HL-60 (cell line): ENCODE data around the gene FOXC2.

Source experiments
- DNase-seq, 2 experiments: peaks; one replicate each; pipeline ENCODE4 v3.0.0-alpha.2; 2010 to 2020; ENCODE audit warnings: low read depth in 1 of 2, low spot score in 1 of 2
- H3K27ac ChIP-seq: fragments of 250-450 bp; sonication (Bioruptor Pico); replicated peaks from 2 replicates; pipeline ENCODE4 v1.5.1; 2020; ENCODE audit warnings: mild to moderate bottlenecking, moderate library complexity
- H3K27me3 ChIP-seq: fragments of 250-450 bp; sonication (Bioruptor Pico); 2 replicates; pipeline ENCODE4 v1.5.1; 2021; ENCODE audit warnings: mild to moderate bottlenecking, moderate library complexity; ENCODE audit not compliant: insufficient read depth, poor library complexity, severe bottlenecking
- H3K4me3 ChIP-seq: replicated peaks from 2 replicates; pipeline ENCODE4 v1.5.1; 2011; ENCODE audit warnings: mild to moderate bottlenecking, control low read depth, low read length; ENCODE audit not compliant: insufficient read depth
- CTCF ChIP-seq: IDR thresholded peaks from one replicate; pipeline ENCODE4 v1.5.1; 2011; ENCODE audit warnings: low read length, control low read depth, inconsistent platforms; ENCODE audit not compliant: insufficient read depth
- GABPA ChIP-seq: IDR thresholded peaks from 2 replicates; pipeline ENCODE4 v1.6.1; 2012; ENCODE audit warnings: low read depth
- POLR2AphosphoS5 ChIP-seq: IDR thresholded peaks from 2 replicates; pipeline ENCODE4 v1.6.1; 2012; ENCODE audit warnings: low read depth
- REST ChIP-seq: IDR thresholded peaks from 2 replicates; pipeline ENCODE4 v1.6.1; 2012; ENCODE audit warnings: low read depth; ENCODE audit not compliant: insufficient replicate concordance
- SPI1 ChIP-seq: IDR thresholded peaks from 2 replicates; pipeline ENCODE4 v1.6.1; 2012; ENCODE audit warnings: low read depth, mild to moderate bottlenecking, borderline replicate concordance

FOXC2 gene

GRCh38 chr16:86609115-86609514, 42.5 kb downstream of the FOXC2 start:
- Histone ChIP-seq H3K27me3 (no peaks in the 10 kb centered on the region), H3K4me3 (no peak overlapping the region), H3K27ac (no peak overlapping the region)
- no peak for DNase-seq
- no peak for TF ChIP-seq GABPA
- TF ChIP-seq CTCF, result no peak
- no peak for TF ChIP-seq SPI1
- no peak for TF ChIP-seq REST
- no peak for TF ChIP-seq POLR2AphosphoS5

GRCh38 chr16:86609661-86610060, 43.0 kb downstream of the FOXC2 start:
- no peak for DNase-seq
- no peak overlapping the region for H3K27ac ChIP-seq
- H3K27me3 ChIP-seq, result no peaks in the 10 kb centered on the region
- TF ChIP-seq SPI1, result no peak
- no peak for TF ChIP-seq REST
- no peak for TF ChIP-seq CTCF
- no peak for TF ChIP-seq GABPA
- no peak for TF ChIP-seq POLR2AphosphoS5
- no peak overlapping the region for H3K4me3 ChIP-seq

- TF ChIP-seq SPI1 (no peak), REST (no peak), GABPA (no peak), POLR2AphosphoS5 (no peak), CTCF (no peak)
- H3K4me3 ChIP-seq, result no peak overlapping the region
- no peaks in the 10 kb centered on the region for H3K27me3 ChIP-seq
- DNase-seq, result no peak
- H3K27ac ChIP-seq, result no peak overlapping the region
Measured at GRCh38 chr16:86610779-86611524, 44.3 kb downstream of the FOXC2 start.
